Osteoblast (primary cell): Measurements from ENCODE around the gene FHIT. TPM values are rescaled to one million over a fixed set of nuclear protein-coding genes. Genes with fewer than 3 reads are reported as not detected.

Experiments used
- DNase-seq: peaks from one replicate; pipeline ENCODE4 v3.0.0; 2011; ENCODE audit warnings: low spot score, mixed read lengths; ENCODE audit not compliant: insufficient read length; ENCODE audit errors: missing footprints
- H2AFZ ChIP-seq: 2 replicates; pipeline ENCODE4 v1.6.0; 2011; ENCODE audit warnings: mild to moderate bottlenecking, low read length
- H3K27ac ChIP-seq: 2 replicates; pipeline ENCODE4 v1.5.1; 2011; ENCODE audit warnings: mild to moderate bottlenecking, low read depth, low read length, moderate library complexity
- H3K27me3 ChIP-seq: 2 replicates; pipeline ENCODE4 v1.6.0; 2012; ENCODE audit warnings: mild to moderate bottlenecking, control low read depth, inconsistent platforms, low read length, moderate library complexity; ENCODE audit not compliant: insufficient read depth
- H3K36me3 ChIP-seq: 2 replicates; pipeline ENCODE4 v1.5.1; 2011; ENCODE audit warnings: mild to moderate bottlenecking, low read length, control low read depth, moderate library complexity; ENCODE audit not compliant: insufficient read depth
- H3K4me1 ChIP-seq: 2 replicates; pipeline ENCODE4 v1.5.1; 2011; ENCODE audit warnings: mild to moderate bottlenecking, low read length, control low read depth, moderate library complexity; ENCODE audit not compliant: insufficient read depth
- H3K4me2 ChIP-seq: 2 replicates; pipeline ENCODE4 v1.6.0; 2011; ENCODE audit warnings: mild to moderate bottlenecking, low read length; ENCODE audit not compliant: insufficient read depth
- H3K4me3 ChIP-seq: fragments of 200-600 bp; sonication (generic); 3 replicates; pipeline ENCODE4 v1.5.1; 2012; ENCODE audit warnings: mild to moderate bottlenecking, low read length, inconsistent platforms; ENCODE audit not compliant: insufficient read depth
- H3K79me2 ChIP-seq: 2 replicates; pipeline ENCODE4 v1.6.0; 2012; ENCODE audit warnings: mild to moderate bottlenecking, low read length, control low read depth, inconsistent platforms; ENCODE audit not compliant: insufficient read depth
- H3K9me3 ChIP-seq: 2 replicates; pipeline ENCODE4 v1.5.1; 2011; ENCODE audit warnings: low read depth, low read length, control low read depth
- H4K20me1 ChIP-seq: 2 replicates; pipeline ENCODE4 v1.6.0; 2012; ENCODE audit warnings: mild to moderate bottlenecking, low read length, control low read depth; ENCODE audit not compliant: insufficient read depth
- CTCF ChIP-seq: IDR thresholded peaks from 2 replicates; pipeline ENCODE4 v1.5.1; 2011; ENCODE audit warnings: mild to moderate bottlenecking, low read depth, low read length, moderate library complexity; ENCODE audit errors: extremely low read depth
- total RNA-seq: library from RNA; depleted of rRNA; stranded (reverse); fragments of >200 nt; gene quantifications from 2 replicates; pipeline ENCODE4 v1.2.3, GENCODE V29; 2012

The FHIT gene
- total RNA-seq, 1 donor: 3.3 TPM

- no peak overlapping the region for H3K27ac ChIP-seq
- no peaks in the 10 kb centered on the region for H3K27me3 ChIP-seq
- no peak overlapping the region for H2AFZ ChIP-seq
- no peaks in the 10 kb centered on the region for H3K9me3 ChIP-seq
- DNase-seq: peak; percentile 22
- no peaks in the 10 kb centered on the region for H3K79me2 ChIP-seq
- H3K36me3 ChIP-seq: no peaks in the 10 kb centered on the region
- H3K4me3 ChIP-seq: no peak overlapping the region
- peaks cover 4% of the 10 kb centered on the region for H3K4me1 ChIP-seq
- H4K20me1 ChIP-seq: no peaks in the 10 kb centered on the region
- TF ChIP-seq CTCF: no peak
- H3K4me2 ChIP-seq: no peak overlapping the region
Observed at GRCh38 chr3:60365360-60365759, 885.9 kb downstream of the FHIT start.

- H3K4me2 ChIP-seq: no peak overlapping the region
- peaks cover 4% of the 10 kb centered on the region for H3K4me1 ChIP-seq
- H3K4me3 ChIP-seq: no peak overlapping the region
- no peaks in the 10 kb centered on the region for H3K27me3 ChIP-seq
- no peak overlapping the region for H3K27ac ChIP-seq
- H3K9me3 ChIP-seq: no peaks in the 10 kb centered on the region
- H2AFZ ChIP-seq: no peak overlapping the region
- no peaks in the 10 kb centered on the region for H3K79me2 ChIP-seq
- TF ChIP-seq CTCF: no peak
- no peak for DNase-seq
- H4K20me1 ChIP-seq: no peaks in the 10 kb centered on the region
- no peaks in the 10 kb centered on the region for H3K36me3 ChIP-seq
Observed at GRCh38 chr3:60364475-60364874, 886.8 kb downstream of the FHIT start.

- DNase-seq: no peak
- H3K36me3 ChIP-seq: no peaks in the 10 kb centered on the region
- no peak overlapping the region for H3K4me3 ChIP-seq
- H3K27me3 ChIP-seq: no peaks in the 10 kb centered on the region
- H4K20me1 ChIP-seq: no peaks in the 10 kb centered on the region
- H3K9me3 ChIP-seq: no peaks in the 10 kb centered on the region
- no peak overlapping the region for H3K27ac ChIP-seq
- TF ChIP-seq CTCF: no peak
- no peak overlapping the region for H2AFZ ChIP-seq
- peaks cover 4% of the 10 kb centered on the region for H3K4me1 ChIP-seq
- no peaks in the 10 kb centered on the region for H3K79me2 ChIP-seq
- no peak overlapping the region for H3K4me2 ChIP-seq
Observed at GRCh38 chr3:60363817-60364216, 887.4 kb downstream of the FHIT start.

- Histone ChIP-seq H3K27ac (no peak overlapping the region), H3K4me2 (no peak overlapping the region), H4K20me1 (no peaks in the 10 kb centered on the region), H3K4me3 (no peak overlapping the region), H3K4me1 (no peaks in the 10 kb centered on the region), H3K79me2 (no peaks in the 10 kb centered on the region), H3K27me3 (no peaks in the 10 kb centered on the region), H3K9me3 (no peaks in the 10 kb centered on the region), H2AFZ (no peak overlapping the region), H3K36me3 (no peaks in the 10 kb centered on the region)
- DNase-seq: no peak
- TF ChIP-seq CTCF: no peak
Observed at GRCh38 chr3:60355825-60356224, 895.4 kb downstream of the FHIT start.
